Right atrium auricular region (tissue), 2 donors: ENCODE data around the gene DZIP1L. TPM values are rescaled to one million over a fixed set of nuclear protein-coding genes. Genes with fewer than 3 reads are reported as not detected.
"Not testable (repeated sequence)": the region's sequence is repeated elsewhere in the genome, so short reads cannot be mapped to it uniquely, and the experiment has no call there.

ENCODE experiments used
- DNase-seq: peaks from one replicate; pipeline ENCODE4 v3.0.0-alpha.2; 2019; ENCODE audit warnings: low spot score
- H3K27ac ChIP-seq, 2 donors: fragments of 200-600 bp; sonication (generic); 1 replicate in 1 of 2; 2 replicates in 1 of 2; pipeline ENCODE4 v1.5.1; 2016 to 2019
- H3K27me3 ChIP-seq, 2 donors: fragments of 200-600 bp; sonication (generic); one replicate each; pipeline versions ENCODE4 v1.5.1 to v1.6.0; 2017 to 2019
- H3K36me3 ChIP-seq: fragments of 200-600 bp; sonication (generic); one replicate; pipeline ENCODE4 v1.5.1; 2016
- H3K4me1 ChIP-seq, 2 donors: fragments of 200-600 bp; sonication (generic); one replicate each; pipeline versions ENCODE4 v1.5.1 to v1.6.0; 2017 to 2019
- H3K4me3 ChIP-seq, 2 donors: fragments of 200-600 bp; sonication (generic); 1 replicate in 1 of 2; 2 replicates in 1 of 2; pipeline ENCODE4 v1.5.1; 2017 to 2019; ENCODE audit warnings: mild to moderate bottlenecking in 1 of 2, moderate library complexity in 1 of 2
- H3K9me3 ChIP-seq, 2 donors: fragments of 200-600 bp; sonication (generic); one replicate each; pipeline ENCODE4 v1.5.1; 2019
- total RNA-seq, 2 donors: library from RNA; depleted of rRNA; stranded (reverse); fragments of >200 nt; gene quantifications; one replicate each; pipeline ENCODE4 v1.1.0, GENCODE V29; 2016
- TF ChIP-seq, protein P1 (sequence below), 2 donors: fragments of 200-600 bp; sonication (generic); IDR thresholded peaks; one replicate each; pipeline ENCODE4 v1.5.1; 2019; ENCODE audit warnings: antibody characterized with exemption in 2 of 2

Gene DZIP1L, protein sequence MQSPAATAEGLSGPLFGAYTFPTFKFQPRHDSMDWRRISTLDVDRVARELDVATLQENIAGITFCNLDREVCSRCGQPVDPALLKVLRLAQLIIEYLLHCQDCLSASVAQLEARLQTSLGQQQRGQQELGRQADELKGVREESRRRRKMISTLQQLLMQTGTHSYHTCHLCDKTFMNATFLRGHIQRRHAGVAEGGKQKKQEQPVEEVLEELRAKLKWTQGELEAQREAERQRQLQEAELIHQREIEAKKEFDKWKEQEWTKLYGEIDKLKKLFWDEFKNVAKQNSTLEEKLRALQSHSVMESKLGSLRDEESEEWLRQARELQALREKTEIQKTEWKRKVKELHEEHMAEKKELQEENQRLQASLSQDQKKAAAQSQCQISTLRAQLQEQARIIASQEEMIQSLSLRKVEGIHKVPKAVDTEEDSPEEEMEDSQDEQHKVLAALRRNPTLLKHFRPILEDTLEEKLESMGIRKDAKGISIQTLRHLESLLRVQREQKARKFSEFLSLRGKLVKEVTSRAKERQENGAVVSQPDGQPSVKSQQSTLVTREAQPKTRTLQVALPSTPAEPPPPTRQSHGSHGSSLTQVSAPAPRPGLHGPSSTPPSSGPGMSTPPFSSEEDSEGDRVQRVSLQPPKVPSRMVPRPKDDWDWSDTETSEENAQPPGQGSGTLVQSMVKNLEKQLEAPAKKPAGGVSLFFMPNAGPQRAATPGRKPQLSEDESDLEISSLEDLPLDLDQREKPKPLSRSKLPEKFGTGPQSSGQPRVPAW
- total RNA-seq = 1 to 10 TPM; 4.0 to 4.6 TPM

DNA sequence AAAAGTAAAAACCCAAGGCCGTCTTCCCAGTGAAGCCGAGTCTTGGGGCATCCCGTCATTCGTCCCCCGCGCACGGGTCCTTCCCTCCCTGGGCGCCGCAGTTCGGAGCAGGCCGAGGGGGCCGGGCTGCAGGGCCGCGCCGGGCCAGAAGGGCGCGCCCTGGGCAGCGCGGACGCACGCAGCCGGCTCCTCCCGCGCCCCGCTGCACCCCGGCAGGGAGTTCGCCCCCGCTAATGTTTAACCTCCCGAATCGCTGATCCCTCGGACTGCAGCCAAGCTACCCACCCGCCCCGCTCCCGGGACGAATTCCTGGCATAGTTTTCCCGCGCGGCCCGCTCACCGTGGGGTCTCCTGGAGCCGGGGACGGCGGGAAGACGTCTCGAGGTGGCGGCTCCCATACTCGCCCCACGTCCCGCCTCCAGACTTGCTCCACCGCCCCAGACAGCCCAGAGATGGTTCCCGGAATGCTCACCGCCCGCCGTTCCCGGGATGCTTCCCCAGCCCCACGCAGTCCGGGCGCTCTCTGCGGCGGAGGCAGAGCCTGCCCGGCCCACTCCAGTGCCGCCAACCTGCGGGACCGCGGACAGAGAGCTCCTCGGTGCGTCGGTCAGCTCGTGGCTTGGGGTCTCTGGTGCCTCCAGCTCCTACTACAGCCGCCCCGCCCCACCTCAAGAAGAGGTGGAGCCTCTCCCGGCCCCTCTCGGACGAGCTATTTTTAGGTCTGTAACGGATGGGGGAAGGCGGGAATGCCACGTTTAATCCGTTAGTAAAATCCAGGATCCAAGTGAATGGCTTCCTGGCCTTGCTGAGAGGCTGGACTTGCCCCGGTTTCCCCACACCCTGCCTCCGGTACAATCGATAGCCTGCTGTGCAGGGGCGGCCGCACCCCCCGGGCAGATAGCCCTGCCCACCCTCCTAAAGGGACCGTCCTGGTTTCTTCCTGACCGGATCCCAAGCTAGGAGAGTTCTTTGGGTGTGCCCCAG, at the start of gene DZIP1L:
Gene DZIP1L, minus strand, starts transcription at position 621 of the 984 bp plus-strand sequence. CDS start 11,637 bp downstream, outside the sequence.
- TF ChIP-seq, protein P1, sequence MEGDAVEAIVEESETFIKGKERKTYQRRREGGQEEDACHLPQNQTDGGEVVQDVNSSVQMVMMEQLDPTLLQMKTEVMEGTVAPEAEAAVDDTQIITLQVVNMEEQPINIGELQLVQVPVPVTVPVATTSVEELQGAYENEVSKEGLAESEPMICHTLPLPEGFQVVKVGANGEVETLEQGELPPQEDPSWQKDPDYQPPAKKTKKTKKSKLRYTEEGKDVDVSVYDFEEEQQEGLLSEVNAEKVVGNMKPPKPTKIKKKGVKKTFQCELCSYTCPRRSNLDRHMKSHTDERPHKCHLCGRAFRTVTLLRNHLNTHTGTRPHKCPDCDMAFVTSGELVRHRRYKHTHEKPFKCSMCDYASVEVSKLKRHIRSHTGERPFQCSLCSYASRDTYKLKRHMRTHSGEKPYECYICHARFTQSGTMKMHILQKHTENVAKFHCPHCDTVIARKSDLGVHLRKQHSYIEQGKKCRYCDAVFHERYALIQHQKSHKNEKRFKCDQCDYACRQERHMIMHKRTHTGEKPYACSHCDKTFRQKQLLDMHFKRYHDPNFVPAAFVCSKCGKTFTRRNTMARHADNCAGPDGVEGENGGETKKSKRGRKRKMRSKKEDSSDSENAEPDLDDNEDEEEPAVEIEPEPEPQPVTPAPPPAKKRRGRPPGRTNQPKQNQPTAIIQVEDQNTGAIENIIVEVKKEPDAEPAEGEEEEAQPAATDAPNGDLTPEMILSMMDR (IDR thresholded peaks at IDR 0.05) = peak; percentile 81 to 82
- Histone ChIP-seq H3K27me3 (no peaks in the 10 kb centered on the region), H3K36me3 (no peaks in the 10 kb centered on the region), H3K4me1 (peaks cover 0 to 29% of the 10 kb centered on the region in 2 donors), H3K27ac (peak within 1 kb of the TSS; percentile 79 to 95), H3K9me3 (no peaks in the 10 kb centered on the region), H3K4me3 (peak within 1 kb of the TSS; percentile 68 to 80)
- peak; percentile 75 for DNase-seq

DNA sequence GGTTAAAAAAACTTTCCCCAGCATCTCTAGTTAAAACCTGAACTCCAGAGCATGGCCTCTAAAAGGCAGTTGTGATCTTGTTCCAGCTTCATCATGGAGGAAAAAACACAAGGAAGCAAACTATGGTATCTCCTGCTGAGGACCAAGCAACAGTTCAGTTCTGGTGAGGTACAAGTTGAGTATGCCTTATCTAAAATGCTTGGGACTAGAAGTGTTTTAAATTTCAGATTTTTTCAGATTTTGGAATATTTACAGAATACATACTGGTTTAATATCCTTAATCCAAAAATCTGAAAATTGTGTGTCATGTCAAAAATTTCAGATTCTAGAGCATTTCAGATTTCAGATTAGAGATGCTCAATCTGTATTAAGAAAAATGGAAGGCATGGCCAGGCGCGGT, 49.7 kb upstream of the DZIP1L start:
- peaks cover 72% of the 10 kb centered on the region for H3K36me3 ChIP-seq
- H3K4me3 ChIP-seq = no peak overlapping the region
- H3K27me3 ChIP-seq = no peaks in the 10 kb centered on the region
- no peak overlapping the region for H3K27ac ChIP-seq
- H3K4me1 ChIP-seq = no peaks in the 10 kb centered on the region
- no peak for DNase-seq
- no peaks in the 10 kb centered on the region for H3K9me3 ChIP-seq
- TF ChIP-seq, protein P1 (IDR thresholded peaks at IDR 0.05) = no peak

DNA sequence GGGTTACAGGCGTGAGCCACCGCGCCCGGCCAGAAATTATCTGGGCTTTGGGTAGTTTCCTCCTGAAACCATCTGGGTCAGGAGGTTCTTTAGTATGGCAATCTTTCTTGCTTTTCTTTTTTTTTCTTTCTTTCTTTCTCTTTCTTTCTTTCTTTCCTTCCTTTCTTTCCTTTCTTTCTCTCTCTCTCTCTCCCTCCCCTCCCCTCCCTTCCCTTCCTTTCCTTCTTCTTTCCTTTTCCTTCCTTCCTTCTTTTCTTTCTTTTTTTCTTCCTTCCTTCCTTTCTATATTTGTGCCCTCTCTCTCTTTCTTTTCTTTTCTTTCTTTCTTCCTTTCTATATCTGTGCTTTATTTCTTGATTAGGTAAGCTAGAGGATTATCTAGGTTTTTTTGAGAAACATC, 42.3 kb upstream of the DZIP1L start:
- H3K9me3 ChIP-seq = peaks cover 0 to 3% of the 10 kb centered on the region in 2 donors
- no peak overlapping the region for H3K4me3 ChIP-seq
- TF ChIP-seq, protein P1 (IDR thresholded peaks at IDR 0.05) = no peak
- no peak overlapping the region for H3K27ac ChIP-seq
- H3K4me1 ChIP-seq = no peaks in the 10 kb centered on the region
- peaks cover 21% of the 10 kb centered on the region for H3K36me3 ChIP-seq
- no peaks in the 10 kb centered on the region for H3K27me3 ChIP-seq
- DNase-seq = no peak

DNA sequence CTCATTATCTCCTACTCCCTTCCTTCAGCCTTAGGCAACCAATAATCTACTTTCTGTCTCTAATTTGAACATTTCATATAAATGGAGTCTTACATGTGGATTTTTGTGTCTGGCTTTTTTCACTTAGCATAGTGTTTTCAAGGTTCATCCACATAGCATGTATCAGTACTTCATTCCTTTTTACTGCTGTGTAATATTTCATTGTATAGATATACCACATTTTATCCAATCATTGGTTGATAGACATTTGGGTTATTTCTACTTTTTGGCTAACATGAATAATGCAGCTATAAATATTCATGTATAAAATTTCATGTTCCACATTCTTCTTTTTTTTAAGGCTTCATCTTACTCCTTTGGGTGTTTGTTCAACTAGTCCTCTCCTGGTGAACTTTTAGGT, 39.1 kb upstream of the DZIP1L start:
- H3K4me1 ChIP-seq = no peaks in the 10 kb centered on the region
- H3K4me3 ChIP-seq = no peak overlapping the region
- DNase-seq = no peak
- H3K36me3 ChIP-seq = no peaks in the 10 kb centered on the region
- no peaks in the 10 kb centered on the region for H3K27me3 ChIP-seq
- H3K27ac ChIP-seq = no peak overlapping the region
- H3K9me3 ChIP-seq = peaks cover 0 to 3% of the 10 kb centered on the region in 2 donors
- TF ChIP-seq, protein P1 (IDR thresholded peaks at IDR 0.05) = no peak

DNA sequence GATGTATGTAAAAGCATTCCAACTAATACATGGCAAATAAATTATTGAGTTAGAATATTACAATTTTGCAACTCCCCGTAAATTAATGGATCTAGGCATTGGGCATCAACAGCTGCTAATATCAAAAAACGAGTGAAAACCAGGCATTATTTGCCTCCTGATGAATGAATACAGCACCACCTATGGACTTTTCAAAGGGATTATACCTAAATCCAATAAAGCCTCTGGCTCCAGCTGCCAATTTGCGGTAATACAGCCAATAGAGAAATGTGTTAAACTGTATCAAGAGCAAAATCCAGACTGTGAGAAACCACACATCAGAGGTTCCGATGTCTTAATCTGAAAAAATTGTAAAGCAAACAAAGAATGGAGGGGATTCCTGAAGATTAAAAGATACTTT, 33.1 kb upstream of the DZIP1L start:
- H3K27ac ChIP-seq = no peak overlapping the region
- peaks cover 0 to 6% of the 10 kb centered on the region in 2 donors for H3K9me3 ChIP-seq
- no peaks in the 10 kb centered on the region for H3K36me3 ChIP-seq
- TF ChIP-seq, protein P1 (IDR thresholded peaks at IDR 0.05) = no peak
- no peak overlapping the region for H3K4me3 ChIP-seq
- H3K27me3 ChIP-seq = no peaks in the 10 kb centered on the region
- H3K4me1 ChIP-seq = no peaks in the 10 kb centered on the region
- DNase-seq = no peak

DNA sequence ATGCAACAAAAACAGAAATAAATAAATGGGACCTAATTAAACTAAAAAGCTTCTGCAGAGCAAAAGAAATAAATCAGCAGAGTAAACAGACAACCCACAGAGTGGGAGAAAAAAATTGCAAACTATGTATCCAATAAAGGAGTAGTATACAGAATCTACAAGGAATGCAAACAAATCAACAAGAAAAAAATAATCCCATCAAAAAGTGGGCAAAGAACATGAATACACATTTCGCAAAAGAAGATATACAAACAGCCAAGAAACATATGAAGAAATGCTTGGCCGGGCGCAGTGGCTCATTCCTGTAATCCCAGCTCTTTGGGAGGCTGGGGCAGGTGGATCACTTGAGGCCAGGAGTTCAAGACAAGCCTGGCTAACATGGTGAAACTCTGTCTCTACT, 26.8 kb upstream of the DZIP1L start:
- not testable (repeated sequence) for H3K4me3 ChIP-seq, DNase-seq, H3K4me1 ChIP-seq, H3K9me3 ChIP-seq, H3K27me3 ChIP-seq, H3K27ac ChIP-seq, H3K36me3 ChIP-seq
